SK-N-SH (cell line): ENCODE measurements around the gene HTT.

Source experiments
- ELF1 ChIP-seq: IDR thresholded peaks from 2 replicates; pipeline ENCODE4 v1.4.0; 2012
- EP300 ChIP-seq, 2 experiments: IDR thresholded peaks; 2 replicates each; pipeline versions ENCODE4 v1.4.0 to v1.6.1; 2012; ENCODE audit warnings: borderline replicate concordance in 1 of 2, low read depth in 1 of 2, low read length in 1 of 2
- FOXM1 ChIP-seq: IDR thresholded peaks from 2 replicates; pipeline ENCODE4 v1.4.0; 2012; ENCODE audit warnings: low read depth, mild to moderate bottlenecking
- JUND ChIP-seq: IDR thresholded peaks from 2 replicates; pipeline ENCODE4 v1.4.0; 2012
- MXI1 ChIP-seq: IDR thresholded peaks from 2 replicates; pipeline ENCODE4 v1.6.1; 2012; ENCODE audit warnings: mild to moderate bottlenecking, low read depth, low read length, improper control_type of control experiment
- NFIC ChIP-seq: IDR thresholded peaks from 2 replicates; pipeline ENCODE4 v1.4.0; 2012; ENCODE audit warnings: borderline replicate concordance
- POLR2AphosphoS5 ChIP-seq: IDR thresholded peaks from 2 replicates; pipeline ENCODE4 v1.6.1; 2012; ENCODE audit warnings: low read depth, low read length
- RAD21 ChIP-seq: IDR thresholded peaks from 2 replicates; pipeline ENCODE4 v1.6.1; 2012; ENCODE audit warnings: mild to moderate bottlenecking, low read length
- RXRA ChIP-seq: IDR thresholded peaks from 2 replicates; pipeline ENCODE4 v1.4.0; 2012; ENCODE audit warnings: low read depth, mild to moderate bottlenecking, borderline replicate concordance
- SIN3A ChIP-seq: IDR thresholded peaks from 2 replicates; pipeline ENCODE4 v1.6.1; 2012; ENCODE audit warnings: low read depth, mild to moderate bottlenecking, low read length, moderate library complexity, borderline replicate concordance
- USF1 ChIP-seq: IDR thresholded peaks from 2 replicates; pipeline ENCODE4 v1.4.0; 2012; ENCODE audit warnings: low read depth, borderline replicate concordance
- YY1 ChIP-seq: IDR thresholded peaks from 2 replicates; pipeline ENCODE4 v1.4.0; 2012; ENCODE audit warnings: low read depth, mild to moderate bottlenecking
- TF ChIP-seq, protein P1 (sequence below): IDR thresholded peaks from 2 replicates; pipeline ENCODE4 v1.4.0; 2012; ENCODE audit warnings: low read depth
- TF ChIP-seq, protein P2 (sequence below): fragments of 200-600 bp; sonication (generic); IDR thresholded peaks from 2 replicates; pipeline ENCODE4 v1.6.1; 2017; ENCODE audit warnings: antibody characterized with exemption, mild to moderate bottlenecking, moderate library complexity

DNA sequence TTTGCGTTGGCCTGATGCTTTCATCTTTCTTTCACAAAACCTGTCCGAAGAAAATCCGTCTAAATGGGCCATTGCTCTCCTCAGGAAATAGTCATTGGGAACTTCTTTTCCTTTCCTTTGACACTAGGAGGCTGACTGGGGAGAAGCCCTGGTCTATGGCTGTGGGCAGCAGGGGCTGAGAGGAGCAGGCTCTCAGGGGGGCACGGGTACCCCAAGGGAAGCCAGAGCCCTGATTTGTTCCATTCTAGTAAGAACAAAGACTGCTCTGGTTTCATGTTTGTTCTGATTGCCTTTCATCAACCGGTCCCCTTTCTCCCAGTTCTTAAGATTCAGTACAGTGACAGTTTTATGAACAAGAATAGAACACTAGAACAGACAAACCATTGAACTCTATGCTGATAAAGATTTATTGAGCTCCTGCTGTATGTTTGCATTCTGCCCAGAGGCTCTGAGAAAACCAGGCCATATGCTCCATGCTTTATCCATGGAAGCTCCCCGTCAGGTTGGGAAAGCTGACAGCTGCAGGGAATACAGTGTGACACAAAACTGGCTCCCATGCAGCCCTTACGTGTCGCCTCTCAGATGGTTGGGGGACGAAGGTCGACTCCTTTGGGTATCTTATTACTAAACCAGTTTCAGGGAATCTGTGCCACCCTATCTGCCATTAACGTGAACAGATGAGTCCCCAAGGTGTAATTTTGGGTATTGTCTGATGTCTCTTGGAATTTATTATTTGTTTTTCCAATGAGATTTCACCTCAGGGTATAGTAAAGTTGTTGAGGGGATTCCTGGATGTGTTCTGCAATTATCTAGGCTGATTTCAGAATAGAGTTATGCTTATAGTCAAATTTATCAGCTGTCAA lies 102.1 kb downstream of the HTT start:
- TF ChIP-seq JUND: no peak
- TF ChIP-seq, protein P1, sequence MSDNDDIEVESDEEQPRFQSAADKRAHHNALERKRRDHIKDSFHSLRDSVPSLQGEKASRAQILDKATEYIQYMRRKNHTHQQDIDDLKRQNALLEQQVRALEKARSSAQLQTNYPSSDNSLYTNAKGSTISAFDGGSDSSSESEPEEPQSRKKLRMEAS: no peak
- TF ChIP-seq FOXM1: no peak
- TF ChIP-seq EP300 (IDR thresholded peaks at IDR 0.05; ENCODE audit: borderline replicate concordance in 1 of 2, low read depth in 1 of 2, low read length in 1 of 2): no peak
- TF ChIP-seq, protein P2, sequence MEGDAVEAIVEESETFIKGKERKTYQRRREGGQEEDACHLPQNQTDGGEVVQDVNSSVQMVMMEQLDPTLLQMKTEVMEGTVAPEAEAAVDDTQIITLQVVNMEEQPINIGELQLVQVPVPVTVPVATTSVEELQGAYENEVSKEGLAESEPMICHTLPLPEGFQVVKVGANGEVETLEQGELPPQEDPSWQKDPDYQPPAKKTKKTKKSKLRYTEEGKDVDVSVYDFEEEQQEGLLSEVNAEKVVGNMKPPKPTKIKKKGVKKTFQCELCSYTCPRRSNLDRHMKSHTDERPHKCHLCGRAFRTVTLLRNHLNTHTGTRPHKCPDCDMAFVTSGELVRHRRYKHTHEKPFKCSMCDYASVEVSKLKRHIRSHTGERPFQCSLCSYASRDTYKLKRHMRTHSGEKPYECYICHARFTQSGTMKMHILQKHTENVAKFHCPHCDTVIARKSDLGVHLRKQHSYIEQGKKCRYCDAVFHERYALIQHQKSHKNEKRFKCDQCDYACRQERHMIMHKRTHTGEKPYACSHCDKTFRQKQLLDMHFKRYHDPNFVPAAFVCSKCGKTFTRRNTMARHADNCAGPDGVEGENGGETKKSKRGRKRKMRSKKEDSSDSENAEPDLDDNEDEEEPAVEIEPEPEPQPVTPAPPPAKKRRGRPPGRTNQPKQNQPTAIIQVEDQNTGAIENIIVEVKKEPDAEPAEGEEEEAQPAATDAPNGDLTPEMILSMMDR: no peak
- TF ChIP-seq YY1: no peak
- no peak for TF ChIP-seq RXRA
- TF ChIP-seq POLR2AphosphoS5: no peak
- TF ChIP-seq SIN3A: no peak
- TF ChIP-seq USF1: no peak
- no peak for TF ChIP-seq RAD21
- no peak for TF ChIP-seq ELF1
- no peak for TF ChIP-seq MXI1
- TF ChIP-seq NFIC: no peak
